GM19468 (cell line): ENCODE measurements around the gene COMMD9.

Experiments used
- ATAC-seq: cut with Tn5 transposase; IDR thresholded peaks from one replicate; pipeline ENCODE4 v1.9.1; 2021; ENCODE audit warnings: mild to moderate bottlenecking, moderate library complexity, moderate number of reproducible peaks; ENCODE audit not compliant: unreplicated experiment; ENCODE audit errors: extremely low read depth

COMMD9 gene

GRCh38 chr11:36300650-36301049 is 11.4 kb upstream of the COMMD9 start:
- no peak for ATAC-seq

GRCh38 chr11:36296884-36297543 is 7.8 kb upstream of the COMMD9 start:
- no peak for ATAC-seq

- no peak for ATAC-seq
These were observed 6.7 kb upstream of the COMMD9 start, which contains the start of gene PRR5L for GRCh38 chr11:36295926-36296325. Gene PRR5L, plus strand, starts transcription at chr11:36296288. Its CDS starts 104,834 bp downstream, at chr11:36401122.

GRCh38 chr11:36292311-36292722 is 3.1 kb upstream of the COMMD9 start:
- ATAC-seq, result no peak

GRCh38 chr11:36288442-36289225 is 590 bp downstream of the COMMD9 start:
- ATAC-seq, result no peak

GRCh38 chr11:36282926-36283325 is 6.3 kb downstream of the COMMD9 start:
- ATAC-seq, result no peak

GRCh38 chr11:36281850-36282249 is 7.4 kb downstream of the COMMD9 start:
- no peak for ATAC-seq

- no peak for ATAC-seq
These were observed 8.7 kb downstream of the COMMD9 start for GRCh38 chr11:36280531-36280930.

GRCh38 chr11:36278531-36279282 is 10.5 kb downstream of the COMMD9 start:
- no peak for ATAC-seq

- no peak for ATAC-seq
These were observed 14.8 kb downstream of the COMMD9 start for GRCh38 chr11:36274414-36274813.

GRCh38 chr11:36273110-36273509 is 16.1 kb downstream of the COMMD9 start:
- ATAC-seq, result no peak

GRCh38 chr11:36271794-36272407 is 17.3 kb downstream of the COMMD9 start:
- ATAC-seq, result no peak

- no peak for ATAC-seq
These were observed 18.5 kb downstream of the COMMD9 start for GRCh38 chr11:36270701-36271100.

GRCh38 chr11:36268337-36268985 is 20.8 kb downstream of the COMMD9 start:
- no peak for ATAC-seq

- ATAC-seq, result no peak
These were observed 22.5 kb downstream of the COMMD9 start for GRCh38 chr11:36266767-36267166.

- ATAC-seq, result no peak
These were observed 23.2 kb downstream of the COMMD9 start for GRCh38 chr11:36265793-36266628.

GRCh38 chr11:36264973-36265344 is 24.3 kb downstream of the COMMD9 start:
- no peak for ATAC-seq

- no peak for ATAC-seq
These were observed 24.9 kb downstream of the COMMD9 start for GRCh38 chr11:36264011-36264972.
